HCT116 (cell line): ENCODE measurements around the gene RACGAP1. TPM values are rescaled to one million over a fixed set of nuclear protein-coding genes. Genes with fewer than 3 reads are reported as not detected.

Experiments used
- ATAC-seq: fragments of 200-7000 bp; cut with Tn5 transposase; 2 replicates; pipeline ENCODE4 v1.9.1; 2020; ENCODE audit warnings: mild to moderate bottlenecking, moderate library complexity
- BruUV-seq: library from RNA; stranded (reverse); fragments of 400-500 nt; replicated peaks from 2 replicates; lab custom pipeline; 2021; lab: Mats Ljungman, UMichigan
- CTCF ChIA-PET: fragments of 300-600 bp; sonication (Branson Sonifier 250); formaldehyde crosslinking; loops from one replicate; lab custom pipeline; 2021; ENCODE audit warnings: antibody characterized with exemption; lab: Charles Lee
- POLR2A ChIA-PET: fragments of 300-600, 350-600 bp; sonication (Branson Sonifier 250); formaldehyde crosslinking; loops from one replicate; lab custom pipeline; 2021; ENCODE audit warnings: antibody characterized with exemption; lab: Charles Lee
- RAD21 ChIA-PET, 2 experiments: fragments of 300-600 bp; sonication (Branson Sonifier 250); formaldehyde crosslinking; loops; one replicate each; lab custom pipeline; 2023; ENCODE audit warnings: low total read pairs in 2 of 2; ENCODE audit not compliant: uncharacterized antibody in 2 of 2, unreplicated experiment in 2 of 2, low non-redundant PET in 1 of 2; lab: Charles Lee
- DNase-seq: peaks from one replicate; pipeline ENCODE4 v3.0.0-alpha.2; 2010; ENCODE audit warnings: low read depth, low spot score
- H2AFZ ChIP-seq: fragments of 200-600 bp; shearing (Covaris generic), sonication (generic); 2 replicates; pipeline ENCODE4 v1.6.1; 2017; ENCODE audit warnings: low read depth, mixed run types, mixed read lengths, antibody characterized with exemption, low read length; ENCODE audit not compliant: poor library complexity, severe bottlenecking
- H3K27ac ChIP-seq: 2 replicates; pipeline ENCODE4 v1.5.1; 2012; ENCODE audit warnings: low read depth, low read length
- H3K27me3 ChIP-seq: fragments of 200-600 bp; sonication (generic); 2 replicates; pipeline ENCODE4 v1.6.1; 2016; ENCODE audit warnings: mixed run types, low read length, mixed read lengths; ENCODE audit not compliant: insufficient read depth
- H3K36me3 ChIP-seq, 2 experiments: fragments of 200-500 bp in 1 of 2; fragments of 200-600 bp in 1 of 2; sonication (Bioruptor generic) in 1 of 2; sonication (generic) in 1 of 2; 2 replicates each; pipeline versions ENCODE4 v1.5.1 to v1.6.1; 2014 to 2016; ENCODE audit warnings: low read length in 2 of 2, inconsistent platforms in 1 of 2, mixed read lengths in 1 of 2, mixed run types in 1 of 2; ENCODE audit not compliant: insufficient read depth in 2 of 2, control insufficient read depth in 1 of 2
- H3K4me1 ChIP-seq, 2 experiments: fragments of 200-600 bp in 1 of 2; sonication (generic) in 1 of 2; 2 replicates each; pipeline versions ENCODE4 v1.5.1 to v1.6.1; 2012 to 2017; ENCODE audit warnings: low read length in 2 of 2, inconsistent platforms in 1 of 2, mild to moderate bottlenecking in 1 of 2, mixed read lengths in 1 of 2, mixed run types in 1 of 2, moderate library complexity in 1 of 2; ENCODE audit not compliant: insufficient read depth in 2 of 2, control insufficient read depth in 1 of 2
- H3K4me2 ChIP-seq: fragments of 200-600 bp; sonication (generic); 2 replicates; pipeline ENCODE4 v1.6.1; 2017; ENCODE audit warnings: mixed run types, low read length, mixed read lengths
- H3K4me3 ChIP-seq, 2 experiments: fragments of 200-600 bp in 1 of 2; sonication (generic) in 1 of 2; replicated peaks in 1 of 2; 2 replicates each; pipeline ENCODE4 v1.5.1; 2011 to 2016; ENCODE audit warnings: low read length in 2 of 2, control low read depth in 1 of 2, low read depth in 1 of 2, mild to moderate bottlenecking in 1 of 2, mixed read lengths in 1 of 2, mixed run types in 1 of 2
- H3K79me2 ChIP-seq: fragments of 200-600 bp; sonication (generic); 2 replicates; pipeline ENCODE4 v1.6.1; 2017; ENCODE audit warnings: mild to moderate bottlenecking, mixed run types, low read length, moderate library complexity, mixed read lengths; ENCODE audit not compliant: insufficient read depth
- H3K9ac ChIP-seq: fragments of 200-600 bp; sonication (generic); 2 replicates; pipeline ENCODE4 v1.6.1; 2016; ENCODE audit warnings: low read length, mixed read lengths
- H3K9me2 ChIP-seq: fragments of 200-600 bp; sonication (generic), shearing (Covaris generic); 2 replicates; pipeline ENCODE4 v1.6.1; 2017; ENCODE audit warnings: mixed run types, mild to moderate bottlenecking, moderate library complexity; ENCODE audit not compliant: insufficient read depth
- H3K9me3 ChIP-seq, 2 experiments: fragments of 200-500 bp in 1 of 2; fragments of 200-600 bp in 1 of 2; sonication (Bioruptor generic) in 1 of 2; sonication (generic) in 1 of 2; 2 replicates each; pipeline ENCODE4 v1.6.1; 2014 to 2017; ENCODE audit warnings: low read length in 2 of 2, mixed read lengths in 2 of 2, inconsistent platforms in 1 of 2, low read depth in 1 of 2, mild to moderate bottlenecking in 1 of 2, mixed run types in 1 of 2, moderate library complexity in 1 of 2; ENCODE audit not compliant: control insufficient read depth in 1 of 2, insufficient read depth in 1 of 2
- H4K20me1 ChIP-seq: fragments of 200-600 bp; sonication (generic), shearing (Covaris generic); 2 replicates; pipeline ENCODE4 v1.6.1; 2017; ENCODE audit warnings: mixed run types, mild to moderate bottlenecking, moderate library complexity; ENCODE audit not compliant: insufficient read depth
- EZH2 ChIP-seq: fragments of 200-600 bp; sonication (generic); IDR thresholded peaks from 2 replicates; pipeline ENCODE4 v1.6.1; 2017; ENCODE audit warnings: antibody characterized with exemption, mixed run types
- EZH2phosphoT487 ChIP-seq: fragments of 200-600 bp; IDR thresholded peaks from 2 replicates; pipeline ENCODE4 v1.6.1; 2018; ENCODE audit warnings: antibody characterized with exemption, borderline replicate concordance
- JUND ChIP-seq: IDR thresholded peaks from 2 replicates; pipeline ENCODE4 v1.6.1; 2012
- POLR2AphosphoS5 ChIP-seq: IDR thresholded peaks from 2 replicates; pipeline ENCODE4 v1.6.1; 2011; ENCODE audit warnings: mild to moderate bottlenecking, low read depth, low read length, moderate library complexity
- SIN3A ChIP-seq: IDR thresholded peaks from 2 replicates; pipeline ENCODE4 v1.6.1; 2012; ENCODE audit warnings: low read depth
- SP1 ChIP-seq: IDR thresholded peaks from 2 replicates; pipeline ENCODE4 v1.6.1; 2012; ENCODE audit warnings: low read depth
- SRF ChIP-seq: IDR thresholded peaks from 2 replicates; pipeline ENCODE4 v1.6.1; 2012; ENCODE audit warnings: low read depth
- YY1 ChIP-seq: IDR thresholded peaks from 2 replicates; pipeline ENCODE4 v1.6.1; 2011; ENCODE audit warnings: low read length, low read depth, moderate library complexity, mild to moderate bottlenecking; ENCODE audit not compliant: insufficient replicate concordance; ENCODE audit errors: extremely low read depth
- ZFX ChIP-seq: fragments of 450-650 bp; IDR thresholded peaks from 2 replicates; pipeline ENCODE4 v1.6.1; 2017
- intact Hi-C: fragments of 100-400 bp; cut with micrococcal nuclease; formaldehyde crosslinking; loops from 2 replicates; pipeline ENCODE4 v1.10.0; 2022
- total RNA-seq: library from RNA; stranded (reverse); gene quantifications from one replicate; pipeline ENCODE4 v1.2.1, GENCODE V29; 2021; ENCODE audit not compliant: unreplicated experiment
- TF ChIP-seq, protein P1 (sequence below): IDR thresholded peaks from 2 replicates; pipeline ENCODE4 v1.6.1; 2012
- TF ChIP-seq, protein P2 (sequence below): IDR thresholded peaks from 2 replicates; pipeline ENCODE4 v1.6.1; 2011; ENCODE audit warnings: mild to moderate bottlenecking, low read length, moderate library complexity; ENCODE audit not compliant: insufficient replicate concordance; ENCODE audit errors: extremely low read depth

Gene RACGAP1
- total RNA-seq, 1 experiment from 2014 or later: 147 TPM

DNA sequence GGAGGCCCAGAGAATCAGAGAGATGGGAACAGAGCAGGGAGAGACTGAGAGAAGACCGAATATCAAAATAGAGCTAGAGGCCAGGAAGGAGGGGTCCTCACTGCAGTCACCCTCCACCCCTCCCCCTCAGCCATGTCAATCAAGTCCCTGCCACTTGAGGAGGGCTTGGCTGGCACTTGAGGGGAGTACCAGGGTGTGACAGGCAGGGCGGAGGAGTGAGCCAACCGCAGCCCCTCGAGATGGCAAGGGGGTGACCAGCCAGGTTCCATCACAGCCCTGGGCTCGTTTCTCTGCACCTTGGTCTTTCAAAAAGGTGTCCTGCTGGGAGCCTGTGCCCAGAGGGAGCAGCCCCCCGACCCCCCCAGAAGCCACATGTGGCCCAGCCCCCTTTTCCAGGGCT is 59.5 kb downstream of the RACGAP1 start:
- H3K4me2 ChIP-seq: no peak overlapping the region
- no peak for ATAC-seq
- H2AFZ ChIP-seq: no peak overlapping the region
- H3K79me2 ChIP-seq: no peaks in the 10 kb centered on the region
- BruUV-seq: no TSS peak
- no peaks in the 10 kb centered on the region for H3K36me3 ChIP-seq
- H4K20me1 ChIP-seq: no peaks in the 10 kb centered on the region
- no peak overlapping the region for H3K27ac ChIP-seq
- no peak overlapping the region for H3K9ac ChIP-seq
- H3K4me3 ChIP-seq: no peak overlapping the region
- H3K27me3 ChIP-seq: 0 out of 2 replicates have a peak, but pooled peaks cover 3% of the 10 kb centered on the region
- TF ChIP-seq, protein P1, sequence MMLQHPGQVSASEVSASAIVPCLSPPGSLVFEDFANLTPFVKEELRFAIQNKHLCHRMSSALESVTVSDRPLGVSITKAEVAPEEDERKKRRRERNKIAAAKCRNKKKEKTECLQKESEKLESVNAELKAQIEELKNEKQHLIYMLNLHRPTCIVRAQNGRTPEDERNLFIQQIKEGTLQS: no peak
- no peak for TF ChIP-seq JUND
- TF ChIP-seq SRF: no peak
- TF ChIP-seq POLR2AphosphoS5: no peak
- no peak for TF ChIP-seq ZFX
- no peak for TF ChIP-seq SIN3A
- TF ChIP-seq EZH2phosphoT487: no peak
- TF ChIP-seq EZH2: no peak
- no peak for TF ChIP-seq YY1
- no peak for TF ChIP-seq SP1
- TF ChIP-seq, protein P2, sequence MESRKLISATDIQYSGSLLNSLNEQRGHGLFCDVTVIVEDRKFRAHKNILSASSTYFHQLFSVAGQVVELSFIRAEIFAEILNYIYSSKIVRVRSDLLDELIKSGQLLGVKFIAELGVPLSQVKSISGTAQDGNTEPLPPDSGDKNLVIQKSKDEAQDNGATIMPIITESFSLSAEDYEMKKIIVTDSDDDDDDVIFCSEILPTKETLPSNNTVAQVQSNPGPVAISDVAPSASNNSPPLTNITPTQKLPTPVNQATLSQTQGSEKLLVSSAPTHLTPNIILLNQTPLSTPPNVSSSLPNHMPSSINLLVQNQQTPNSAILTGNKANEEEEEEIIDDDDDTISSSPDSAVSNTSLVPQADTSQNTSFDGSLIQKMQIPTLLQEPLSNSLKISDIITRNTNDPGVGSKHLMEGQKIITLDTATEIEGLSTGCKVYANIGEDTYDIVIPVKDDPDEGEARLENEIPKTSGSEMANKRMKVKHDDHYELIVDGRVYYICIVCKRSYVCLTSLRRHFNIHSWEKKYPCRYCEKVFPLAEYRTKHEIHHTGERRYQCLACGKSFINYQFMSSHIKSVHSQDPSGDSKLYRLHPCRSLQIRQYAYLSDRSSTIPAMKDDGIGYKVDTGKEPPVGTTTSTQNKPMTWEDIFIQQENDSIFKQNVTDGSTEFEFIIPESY: no peak
- peaks cover 10 to 32% of the 10 kb centered on the region in 2 experiments for H3K4me1 ChIP-seq
- no peaks in the 10 kb centered on the region for H3K9me2 ChIP-seq
- POLR2A ChIA-PET: no interaction called here
- no peak for DNase-seq
- intact Hi-C loops: loop anchor here (2.0 to 10.0 kb wide), 3 partner anchors 99 to 209 kb away; no protein-coding TSS in a partner anchor
- RAD21 ChIA-PET: interaction anchor here (0.6 to 2.0 kb wide), 6 partner anchors 91 to 105 kb away, joined by 3 to 9 read pairs (median 6); no protein-coding TSS in a partner anchor
- no peaks in the 10 kb centered on the region for H3K9me3 ChIP-seq
- CTCF ChIA-PET: interaction anchor here (1.5 to 4.0 kb wide), 7 partner anchors 7 to 188 kb away, joined by 4 to 65 read pairs (median 32); no protein-coding TSS in a partner anchor
